ENCODE measurements around the gene ANO10.

- TF ChIP-seq POLR2A (IDR thresholded peaks at IDR 0.05) (no peak), CTCF (IDR thresholded peaks at IDR 0.05) (no peak)
These were observed 215.2 kb downstream of the ANO10 start for GRCh38 chr3:43406643-43407023.

Measured in thyroid gland (tissue), 4 donors.